Stimulated activated CD4-positive, alpha-beta T cell treated with anti-CD3 and anti-CD28 coated beads, TNF-alpha, amount 100 ng/mL, for 48 hours (primary cell): ENCODE measurements around the gene PDE4A.
"Not testable (repeated sequence)": the region's sequence is repeated elsewhere in the genome, so short reads cannot be mapped to it uniquely, and the experiment has no call there.

Source experiments
- DNase-seq, 3 donors: peaks; one replicate each; pipeline ENCODE4 v3.0.0-alpha.2; 2020; ENCODE audit warnings: low read depth in 3 of 3

Gene PDE4A

DNA sequence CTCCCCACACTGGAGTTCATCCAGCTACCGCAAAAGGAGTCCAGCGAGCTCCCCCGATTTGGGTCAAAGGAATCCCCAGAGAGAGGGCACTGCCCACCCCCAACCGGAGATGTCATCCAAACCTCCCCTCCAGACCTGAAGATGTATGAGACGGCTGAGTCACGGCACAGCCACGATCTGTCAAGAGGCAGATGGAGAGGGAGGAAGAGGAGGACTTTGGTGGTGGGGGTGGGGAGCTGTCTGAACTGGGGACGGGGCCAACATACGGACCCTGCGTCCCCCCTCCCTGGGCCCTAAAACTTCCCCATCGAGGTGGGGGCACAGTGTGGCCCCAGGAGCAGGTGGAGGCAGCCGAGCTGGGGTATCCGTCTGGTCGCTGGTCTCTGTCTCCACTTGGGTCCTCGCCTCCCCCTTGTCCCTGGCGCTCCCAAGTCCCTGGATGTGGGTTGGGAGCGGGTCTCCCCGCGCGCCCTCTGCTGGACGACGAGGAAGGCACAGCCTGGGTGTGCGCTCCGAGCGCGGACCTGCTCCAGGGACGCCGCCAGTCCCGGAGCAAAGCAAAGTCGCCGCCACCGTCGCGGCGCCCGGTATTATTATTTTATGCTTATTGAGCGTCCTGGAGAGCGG lies 3.8 kb downstream of the PDE4A start:
- peak in 1 of 3 donors; percentile 60 for DNase-seq

- DNase-seq = no peak
Observed at GRCh38 chr19:10427169-10427568, 6.8 kb downstream of the PDE4A start.

DNA sequence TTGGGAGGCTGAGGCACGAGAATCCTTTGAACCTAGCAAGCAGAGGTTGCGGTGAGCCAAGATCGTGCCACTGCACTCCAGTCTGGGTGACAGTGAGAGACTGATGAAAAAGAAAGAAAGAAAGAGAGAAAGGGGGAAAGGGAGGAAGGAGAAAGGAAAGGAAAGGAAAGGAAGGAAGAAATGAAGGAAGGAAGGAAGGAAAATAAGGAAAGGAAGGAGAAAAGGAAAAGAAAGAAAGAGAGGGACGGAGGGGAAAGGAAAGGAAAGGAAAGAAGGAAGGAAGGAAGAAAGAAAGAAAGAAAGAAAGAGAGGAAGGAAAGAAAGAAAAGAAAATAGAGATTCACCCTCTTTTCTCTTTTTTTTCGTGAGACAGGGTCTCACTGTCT lies 8.7 kb downstream of the PDE4A start:
- DNase-seq = no peak

DNA sequence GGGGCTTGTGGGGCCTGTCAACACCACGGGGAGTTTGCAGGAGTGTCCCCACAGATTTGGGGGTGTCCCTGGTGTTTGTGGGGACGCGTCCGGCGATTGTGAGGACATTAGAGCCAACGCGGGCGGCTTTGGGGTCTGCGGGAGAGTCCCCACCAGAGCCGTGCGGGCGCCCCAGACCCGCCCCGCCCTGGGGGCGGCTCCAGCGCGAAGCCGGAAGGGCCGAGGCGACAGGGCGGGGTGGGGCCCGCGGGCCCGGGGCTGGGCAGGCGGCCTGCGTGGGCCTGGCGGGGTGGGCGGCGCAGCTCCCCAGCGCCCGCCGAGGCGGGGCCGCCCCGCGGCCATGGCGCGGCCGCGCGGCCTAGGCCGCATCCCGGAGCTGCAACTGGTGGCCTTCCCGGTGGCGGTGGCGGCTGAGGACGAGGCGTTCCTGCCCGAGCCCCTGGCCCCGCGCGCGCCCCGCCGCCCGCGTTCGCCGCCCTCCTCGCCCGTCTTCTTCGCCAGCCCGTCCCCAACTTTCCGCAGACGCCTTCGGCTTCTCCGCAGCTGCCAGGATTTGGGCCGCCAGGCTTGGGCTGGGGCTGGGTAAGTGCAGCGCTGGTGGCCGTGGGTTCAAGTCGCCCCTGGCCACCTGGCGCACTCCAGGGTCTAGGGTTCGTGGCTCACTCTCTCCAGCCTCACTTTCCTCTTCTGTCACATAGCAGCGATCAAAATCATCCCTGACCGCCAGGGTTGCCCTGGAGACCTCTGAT lies 10.3 kb downstream of the PDE4A start:
- no peak for DNase-seq

GRCh38 chr19:10431254-10431942 lies 11.1 kb downstream of the PDE4A start:
- no peak for DNase-seq

DNA sequence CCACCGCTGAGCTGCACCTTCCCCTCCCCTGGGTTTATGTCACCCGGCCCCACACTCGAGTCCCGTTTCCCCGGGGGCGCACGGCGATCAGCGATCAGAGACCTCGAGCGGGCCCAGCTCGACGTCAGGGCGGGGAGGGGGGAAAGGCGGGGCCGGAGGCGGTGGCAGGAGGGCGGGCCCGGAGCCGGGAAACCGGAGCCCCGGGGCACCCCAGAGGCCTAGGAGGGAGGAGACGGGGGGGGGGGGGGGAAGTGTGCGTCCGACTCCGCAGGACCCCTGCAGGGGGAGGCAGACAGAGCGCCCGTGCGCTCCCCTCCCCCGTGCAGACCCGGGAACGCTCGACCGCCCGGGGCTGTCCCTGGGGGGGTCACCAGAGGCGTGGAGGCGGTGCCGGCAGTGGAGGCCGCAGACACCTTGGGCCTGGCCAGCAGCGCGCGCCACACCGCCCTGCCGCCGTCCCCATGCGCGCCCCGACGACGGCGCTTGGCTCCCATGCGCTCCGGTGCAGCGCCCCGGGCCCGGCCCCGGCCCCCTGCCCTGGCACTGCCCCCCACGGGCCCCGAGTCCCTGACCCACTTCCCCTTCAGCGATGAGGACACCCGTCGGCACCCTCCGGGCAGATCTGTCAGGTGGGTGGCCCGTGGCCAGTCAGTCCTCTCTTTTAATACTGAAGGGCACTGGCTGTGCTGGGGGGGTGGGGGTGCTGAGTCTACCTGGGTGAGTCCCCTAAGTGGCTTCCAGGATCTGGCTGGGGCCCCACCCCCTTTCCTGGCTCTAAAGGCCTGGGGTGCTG lies 11.8 kb downstream of the PDE4A start:
- no peak for DNase-seq

DNA sequence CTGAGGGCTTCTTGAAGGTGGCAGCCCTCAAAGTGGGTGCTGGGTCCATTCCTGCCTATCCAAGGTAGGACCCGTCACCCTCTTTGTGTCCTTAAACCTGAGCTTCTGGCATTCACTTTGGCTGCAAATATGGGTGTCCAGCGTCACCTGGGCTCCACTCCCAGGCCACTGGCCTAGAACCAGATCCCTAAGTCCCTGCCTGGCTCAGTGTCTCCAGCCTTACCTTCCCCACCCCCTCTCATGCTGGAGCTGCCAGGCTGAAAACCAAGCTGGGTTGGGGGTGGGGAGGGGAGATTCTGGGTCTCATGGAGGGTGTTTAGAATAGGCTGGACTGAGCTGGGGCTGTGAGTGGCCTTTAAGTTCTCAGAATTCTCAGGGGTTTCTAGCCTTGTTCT lies 12.4 kb downstream of the PDE4A start:
- DNase-seq = no peak

GRCh38 chr19:10433131-10433536 lies 12.8 kb downstream of the PDE4A start:
- no peak for DNase-seq

DNA sequence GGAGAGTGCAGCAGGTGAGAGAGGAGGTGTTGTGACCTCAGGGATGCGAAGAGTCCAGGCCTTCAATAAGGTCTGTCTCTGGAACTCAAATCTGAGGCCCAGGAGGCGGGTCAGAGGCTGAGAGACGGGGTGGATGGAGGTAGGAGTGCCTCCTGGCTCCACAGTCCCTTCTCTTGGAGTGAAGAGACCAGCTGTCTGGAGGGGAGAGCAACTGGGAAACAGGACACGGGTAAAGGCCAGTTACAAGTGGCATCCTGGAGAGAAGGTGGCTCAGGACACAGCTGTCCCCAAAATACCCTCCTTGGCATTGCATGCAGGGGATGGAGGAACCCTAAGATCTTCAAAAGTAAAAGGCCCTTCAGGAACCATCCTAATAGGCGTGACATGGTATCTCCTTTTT lies 19.2 kb downstream of the PDE4A start:
- DNase-seq = no peak

DNA sequence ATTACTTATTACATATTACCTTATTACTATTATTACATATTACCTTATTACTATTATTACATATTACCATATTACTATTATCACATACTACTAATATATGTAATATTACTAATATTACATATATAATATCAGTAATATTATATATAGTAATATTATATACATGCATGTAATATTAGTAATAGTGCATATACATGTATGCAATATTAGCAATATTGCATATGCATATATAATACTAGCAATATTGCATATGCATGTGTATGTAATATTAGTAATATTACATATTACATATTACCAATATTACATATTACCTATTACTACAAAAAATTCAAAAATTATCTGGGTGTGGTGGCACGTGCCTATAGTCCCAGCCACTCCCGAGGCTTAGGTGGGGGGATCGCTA lies 22.4 kb downstream of the PDE4A start:
- DNase-seq = no peak

DNA sequence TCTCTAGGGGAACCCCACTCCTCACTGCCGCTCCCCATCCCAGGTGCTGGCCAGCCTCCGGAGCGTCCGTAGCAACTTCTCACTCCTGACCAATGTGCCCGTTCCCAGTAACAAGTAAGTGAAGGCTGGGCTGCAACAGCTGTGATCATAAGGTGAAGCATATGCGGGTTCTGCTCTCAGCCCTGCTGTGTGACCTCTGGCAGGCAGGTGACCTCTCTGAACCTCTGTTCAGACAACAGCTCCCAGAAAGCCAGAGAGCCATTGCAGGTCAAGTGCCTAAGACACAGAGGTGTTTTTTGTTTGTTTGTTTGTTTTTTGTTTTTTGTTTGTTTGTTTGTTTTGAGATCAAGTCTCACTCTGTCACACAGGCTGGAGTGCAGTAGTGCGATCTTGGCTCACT lies 28.7 kb downstream of the PDE4A start:
- no peak for DNase-seq

GRCh38 chr19:10450191-10450852 lies 30.0 kb downstream of the PDE4A start:
- no peak for DNase-seq

DNA sequence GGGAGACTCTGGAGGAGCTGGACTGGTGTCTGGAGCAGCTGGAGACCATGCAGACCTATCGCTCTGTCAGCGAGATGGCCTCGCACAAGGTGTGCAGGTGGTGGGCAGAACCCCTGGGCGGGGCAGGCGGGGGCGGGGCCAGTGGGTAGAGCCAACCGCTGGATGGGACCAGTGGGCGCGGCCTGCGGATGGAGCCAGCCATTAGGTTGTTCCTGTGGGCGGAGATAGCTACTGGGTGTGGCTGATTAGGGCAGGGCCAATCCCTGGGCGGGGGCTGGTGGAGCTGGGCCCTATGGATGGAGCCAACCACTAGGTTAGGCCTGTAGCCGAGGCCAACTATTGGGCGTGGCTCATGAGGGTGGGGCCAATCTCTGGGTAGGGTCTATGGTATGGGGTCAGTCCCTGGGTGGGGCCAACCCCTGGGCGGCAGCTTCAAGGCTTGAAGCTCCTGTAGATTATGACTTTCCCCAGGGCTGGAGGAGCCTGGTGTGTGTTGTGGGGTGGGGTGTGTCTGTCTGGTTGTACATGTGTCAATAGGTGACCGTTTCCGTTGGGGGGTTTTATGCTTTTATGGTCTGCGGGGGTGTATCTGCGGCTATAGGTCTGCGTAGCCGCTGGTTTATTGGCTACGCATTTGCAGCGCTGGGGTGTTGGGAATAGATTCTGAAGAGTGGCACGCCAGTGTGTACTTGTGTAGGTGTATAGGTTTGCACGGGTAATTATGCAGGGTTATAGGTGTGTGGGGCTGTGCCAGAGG lies 30.7 kb downstream of the PDE4A start:
- DNase-seq = no peak

GRCh38 chr19:10452726-10453618 lies 32.6 kb downstream of the PDE4A start:
- no peak for DNase-seq

GRCh38 chr19:10453852-10454251 lies 33.5 kb downstream of the PDE4A start:
- no peak for DNase-seq

GRCh38 chr19:10454267-10454666 lies 33.9 kb downstream of the PDE4A start:
- no peak for DNase-seq

DNA sequence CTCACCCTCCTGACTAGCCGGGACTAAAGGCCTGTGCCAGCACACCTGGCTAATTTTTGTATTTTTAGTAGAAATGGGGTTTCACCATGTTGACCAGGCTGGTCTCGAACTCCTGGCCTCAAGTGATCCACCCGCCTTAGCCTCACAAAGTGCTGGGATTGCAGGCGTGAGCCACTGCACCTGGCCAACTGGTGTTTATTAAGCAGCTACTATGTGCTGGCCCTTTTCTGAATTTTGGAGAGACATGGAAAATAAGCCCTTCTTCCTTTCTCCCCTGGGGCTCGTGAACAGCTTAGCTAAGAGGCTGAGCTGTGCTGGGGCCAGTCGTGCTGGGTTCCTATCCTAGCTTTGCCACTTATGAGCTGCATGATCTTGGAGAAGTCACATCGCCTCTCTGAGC lies 38.4 kb downstream of the PDE4A start:
- DNase-seq = not testable (repeated sequence)

- DNase-seq = no peak
Observed at GRCh38 chr19:10460714-10461046, 40.3 kb downstream of the PDE4A start.

GRCh38 chr19:10461047-10461949 lies 41.0 kb downstream of the PDE4A start:
- peak; percentile 85 to 95 (median 88) for DNase-seq
